ENCODE measurements around the gene UNC45A.

- no peak for TF ChIP-seq POLR2A (IDR thresholded peaks at IDR 0.05)
- TF ChIP-seq CTCF (IDR thresholded peaks at IDR 0.05): no peak
Observed at GRCh38 chr15:90945091-90945490, 10.0 kb downstream of the UNC45A start.

All from thyroid gland (tissue), 4 donors.